Measurements from ENCODE around the gene CLDN6. TPM values are rescaled to one million over a fixed set of nuclear protein-coding genes. Genes with fewer than 3 reads are reported as not detected.

Gene CLDN6
- polyA plus RNA-seq, 3 donors: 0.86 TPM; not detected in 2

DNA sequence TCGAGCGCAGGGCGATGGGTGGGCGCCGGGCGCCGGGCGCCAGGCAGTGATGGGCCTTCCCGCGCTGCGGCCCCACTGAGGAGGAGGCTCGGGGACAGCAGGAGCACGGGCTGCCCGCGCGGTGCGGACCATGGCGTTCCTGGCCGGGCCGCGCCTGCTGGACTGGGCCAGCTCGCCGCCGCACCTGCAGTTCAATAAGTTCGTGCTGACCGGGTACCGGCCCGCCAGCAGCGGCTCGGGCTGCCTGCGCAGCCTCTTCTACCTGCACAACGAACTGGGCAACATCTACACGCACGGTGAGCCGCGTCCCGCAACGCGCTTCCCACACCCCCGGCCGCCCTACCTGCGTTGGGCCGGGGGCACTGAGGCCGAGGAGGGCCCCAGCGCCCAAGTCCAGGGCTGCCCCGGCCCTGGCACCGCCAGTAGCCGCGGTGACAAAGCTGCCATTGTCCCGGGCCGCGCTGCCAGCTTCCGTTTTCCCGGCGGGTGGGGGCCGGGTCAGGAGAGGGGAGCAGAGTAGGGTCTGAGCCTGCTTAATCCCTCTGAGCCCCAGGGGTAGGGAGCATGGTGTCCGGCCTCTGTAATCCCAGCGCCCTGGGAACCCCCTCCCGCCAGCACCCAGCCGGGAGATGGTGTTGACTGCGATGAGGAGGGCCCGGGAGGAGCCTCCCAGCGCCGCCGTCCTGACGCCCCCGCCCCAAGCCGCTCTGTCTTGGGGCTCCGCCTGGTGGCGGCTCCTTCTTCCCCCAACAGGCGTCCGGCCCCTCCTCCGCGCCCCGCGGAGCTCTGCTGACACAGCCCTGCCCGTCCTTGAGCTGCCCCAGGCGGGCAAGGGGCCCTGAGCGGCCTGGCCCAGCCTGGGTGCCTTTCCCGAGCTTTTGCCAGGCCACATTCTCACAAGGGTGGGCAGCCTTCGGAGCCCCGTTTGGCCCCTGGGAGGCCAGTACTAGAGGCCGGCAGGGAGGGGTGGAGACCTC, 48.1 kb downstream of the CLDN6 start:
- no peak overlapping the region for H3K27ac ChIP-seq (ENCODE audit: low read depth, low read length)
- 2 to 5% (median 3%) methylated on average over 58 to 83 of the region's 83 CpGs for WGBS, 3 donors

DNA sequence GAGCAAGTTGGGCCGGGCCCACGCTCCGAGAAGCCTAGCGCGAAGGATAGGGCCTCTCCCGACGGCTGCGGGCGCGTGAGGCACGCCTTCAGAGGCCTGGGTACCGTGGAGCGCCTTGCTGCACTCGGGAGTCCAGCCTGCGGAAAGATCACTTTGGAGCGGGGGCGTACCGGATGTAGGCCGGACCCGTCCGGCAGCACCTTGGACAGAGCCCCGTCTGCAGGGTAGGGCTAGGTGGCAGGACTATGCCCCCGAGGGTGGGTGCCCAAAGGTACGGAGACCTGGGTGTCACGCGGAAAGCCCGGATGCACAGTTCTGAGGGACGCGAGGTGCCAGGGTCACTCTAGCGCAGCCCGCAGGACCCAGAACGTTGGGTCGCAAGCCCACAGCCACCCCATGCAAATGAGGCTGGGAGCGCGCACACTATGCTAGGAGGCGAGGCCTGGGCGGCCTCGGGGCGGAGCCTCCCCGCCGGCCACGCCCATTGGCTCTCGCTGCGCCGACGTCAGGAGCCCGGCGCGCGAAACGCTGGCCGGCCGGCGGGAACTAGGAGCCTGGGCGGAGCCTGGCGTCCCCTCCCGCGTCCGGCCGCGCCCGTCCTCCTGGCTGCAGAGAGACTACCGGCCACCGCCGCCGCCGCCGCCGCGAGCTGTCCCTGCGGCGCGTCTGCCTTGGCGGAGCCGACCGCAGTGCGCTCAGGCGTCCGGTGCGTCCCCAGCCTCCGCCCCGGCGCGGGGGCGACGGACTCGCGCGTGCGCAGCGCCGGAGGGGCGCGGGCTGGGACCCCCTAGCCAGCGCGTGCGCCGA, 49.0 kb downstream of the CLDN6 start, which contains the start of gene PAQR4:
Gene PAQR4, plus strand, starts transcription at position 611 of the 807 bp plus-strand sequence. CDS start 327 bp downstream, outside the sequence.
- H3K27ac ChIP-seq (ENCODE audit: low read depth, low read length): no peak within 1 kb of the TSS
- 1% methylated on average over 71 to 98 of the region's 98 CpGs for WGBS, 3 donors

- WGBS, 3 donors: 14 to 21% (median 18%) methylated on average over 18 of the region's 18 CpGs
- no peak overlapping the region for H3K27ac ChIP-seq (ENCODE audit: low read depth, low read length)
These were observed 49.6 kb downstream of the CLDN6 start for GRCh38 chr16:2968368-2968737.

DNA sequence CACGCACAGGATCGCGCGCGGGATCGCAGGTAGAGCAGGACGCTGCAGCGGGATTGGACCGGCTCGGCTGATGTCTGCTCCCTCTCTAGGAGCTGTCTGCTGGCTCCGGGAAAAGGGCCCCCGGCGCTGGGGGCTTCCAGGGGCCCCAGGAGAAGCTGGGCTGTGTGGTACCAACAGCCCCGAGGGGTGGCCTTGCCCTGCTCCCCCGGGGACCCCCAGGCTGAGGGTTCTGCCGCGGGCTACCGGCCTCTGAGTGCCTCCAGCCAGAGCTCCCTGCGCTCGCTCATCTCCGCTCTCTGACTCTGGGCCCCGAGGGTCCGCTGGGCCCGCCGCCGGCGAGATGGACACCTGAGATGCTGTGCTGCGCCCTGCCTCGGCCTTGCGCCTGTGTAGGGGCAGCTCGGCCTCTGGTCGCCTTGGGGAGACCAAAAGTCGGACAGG, 50.2 kb downstream of the CLDN6 start:
- H3K27ac ChIP-seq (ENCODE audit: low read depth, low read length): no peak overlapping the region
- WGBS, 3 donors: 50 to 58% (median 53%) methylated on average over 31 to 33 of the region's 33 CpGs

- no peak overlapping the region for H3K27ac ChIP-seq (ENCODE audit: low read depth, low read length)
- WGBS, 3 donors: 4 to 20% (median 14%) methylated on average over 36 to 51 of the region's 51 CpGs
These were observed 50.8 kb downstream of the CLDN6 start for GRCh38 chr16:2967211-2967631.

DNA sequence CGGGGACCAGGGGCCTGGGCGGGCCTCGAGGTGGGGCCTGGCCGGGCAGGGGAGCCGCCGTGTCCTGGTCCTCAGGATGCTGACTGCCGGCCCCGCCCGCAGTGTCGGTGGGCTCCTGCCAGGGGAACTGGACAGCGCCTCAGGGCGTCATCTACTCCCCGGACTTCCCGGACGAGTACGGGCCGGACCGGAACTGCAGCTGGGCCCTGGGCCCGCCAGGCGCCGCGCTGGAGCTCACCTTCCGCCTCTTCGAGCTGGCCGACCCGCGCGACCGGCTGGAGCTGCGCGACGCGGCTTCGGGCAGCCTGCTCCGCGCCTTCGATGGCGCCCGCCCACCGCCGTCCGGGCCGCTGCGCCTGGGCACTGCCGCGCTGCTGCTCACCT, 51.2 kb downstream of the CLDN6 start:
- H3K27ac ChIP-seq (ENCODE audit: low read depth, low read length): no peak overlapping the region
- WGBS, 3 donors: 0 to 14% (median 8%) methylated on average over 27 to 46 of the region's 46 CpGs

GRCh38 chr16:2966043-2966807, 51.8 kb downstream of the CLDN6 start:
- no peak overlapping the region for H3K27ac ChIP-seq (ENCODE audit: low read depth, low read length)
- 46 to 63% (median 58%) methylated on average over 37 to 39 of the region's 39 CpGs for WGBS, 3 donors

Other genes starting within 250 kb of the CLDN6 start
- gene ELOB, start 240.9 kb downstream of the CLDN6 start, polyA plus RNA-seq: 100 to 1,000 TPM; 158 to 472 (median 364) TPM
- gene PRSS33, start 230.6 kb downstream of the CLDN6 start, polyA plus RNA-seq: not detected
- gene PRSS41, start 219.7 kb downstream of the CLDN6 start, polyA plus RNA-seq: not detected
- under 1 TPM in 2 of 3 donors, not detected in 1; 0.39 to 0.77 TPM for gene PRSS21, start 200.9 kb downstream of the CLDN6 start, polyA plus RNA-seq
- 1 to 10 TPM in 1 of 3 donors, under 1 TPM in 1, not detected in 1; 0.18 to 2.4 TPM for gene ZG16B, start 187.9 kb downstream of the CLDN6 start, polyA plus RNA-seq
- 1 to 10 TPM in 2 of 3 donors, not detected in 1; 1.2 to 7.9 TPM for gene PRSS22, start 160.0 kb downstream of the CLDN6 start, polyA plus RNA-seq
- 10 to 100 TPM; 15.8 to 43.1 (median 32.4) TPM for gene FLYWCH2, start 135.0 kb downstream of the CLDN6 start, polyA plus RNA-seq
- gene FLYWCH1, start 106.3 kb downstream of the CLDN6 start, polyA plus RNA-seq: 10 to 100 TPM in 2 of 3 donors, 1 to 10 TPM in 1; 8.8 to 23.7 (median 20.9) TPM
- under 1 TPM in 2 of 3 donors, not detected in 1; 0.07 to 0.22 TPM for gene KREMEN2, start 53.9 kb downstream of the CLDN6 start, polyA plus RNA-seq
- 1 to 10 TPM; 2.9 to 7.7 (median 4.7) TPM for gene PAQR4, start 48.8 kb downstream of the CLDN6 start, polyA plus RNA-seq
- gene PKMYT1, start 37.7 kb downstream of the CLDN6 start, polyA plus RNA-seq: 1 to 10 TPM in 2 of 3 donors, under 1 TPM in 1; 0.90 to 2.2 (median 1.5) TPM
- gene CLDN9, start 5.3 kb downstream of the CLDN6 start, polyA plus RNA-seq: 1 to 10 TPM in 1 of 3 donors, under 1 TPM in 1, not detected in 1; 0.30 to 2.8 TPM
- gene TNFRSF12A, start 2.2 kb upstream of the CLDN6 start, polyA plus RNA-seq: 100 to 1,000 TPM in 1 of 3 donors, 10 to 100 TPM in 2; 23.7 to 149 (median 50.2) TPM
- 100 to 1,000 TPM in 1 of 3 donors, 10 to 100 TPM in 2; 28.0 to 107 (median 55.0) TPM for gene HCFC1R1, start 5.8 kb upstream of the CLDN6 start, polyA plus RNA-seq
- 10 to 100 TPM; 11.3 to 25.2 (median 24.8) TPM for gene THOC6, start 5.9 kb upstream of the CLDN6 start, polyA plus RNA-seq
- 10 to 100 TPM in 1 of 3 donors, 1 to 10 TPM in 1, under 1 TPM in 1; 0.45 to 77.9 (median 2.8) TPM for gene BICDL2, start 18.8 kb upstream of the CLDN6 start, polyA plus RNA-seq
- gene MMP25, start 28.4 kb upstream of the CLDN6 start, polyA plus RNA-seq: 10 to 100 TPM in 2 of 3 donors, under 1 TPM in 1; 0.84 to 57.3 (median 11.4) TPM
- gene IL32, start 47.5 kb upstream of the CLDN6 start, polyA plus RNA-seq: 100 to 1,000 TPM in 1 of 3 donors, 10 to 100 TPM in 2; 77.7 to 209 (median 87.0) TPM
- gene ZSCAN10, start 81.1 kb upstream of the CLDN6 start, polyA plus RNA-seq: not detected
- gene ZNF205, start 94.4 kb upstream of the CLDN6 start, polyA plus RNA-seq: 10 to 100 TPM in 2 of 3 donors, 1 to 10 TPM in 1; 8.7 to 16.0 (median 13.2) TPM
- 1 to 10 TPM; 5.1 to 6.6 (median 5.2) TPM for gene ZNF213, start 116.8 kb upstream of the CLDN6 start, polyA plus RNA-seq
- not detected for gene OR1F1, start 170.0 kb upstream of the CLDN6 start, polyA plus RNA-seq
- gene ZNF200, start 217.0 kb upstream of the CLDN6 start, polyA plus RNA-seq: 1 to 10 TPM; 1.9 to 4.8 (median 3.2) TPM
- gene MEFV, start 238.4 kb upstream of the CLDN6 start, polyA plus RNA-seq: 1 to 10 TPM in 2 of 3 donors, under 1 TPM in 1; 0.18 to 2.8 (median 2.1) TPM

All from adipose tissue (tissue), 3 donors.